GM18517 (cell line): ENCODE results near the gene LRP2.
A peak's percentile ranks its signal among the peaks of the same experiment; 100 is the strongest.
"Not testable (repeated sequence)": the region's sequence is repeated elsewhere in the genome, so short reads cannot be mapped to it uniquely, and the experiment has no call there.

Experiments
- ATAC-seq: cut with Tn5 transposase; IDR thresholded peaks from one replicate; pipeline ENCODE4 v1.9.1; 2021; ENCODE audit warnings: mild to moderate bottlenecking, moderate library complexity; ENCODE audit not compliant: unreplicated experiment

The LRP2 gene

GRCh38 chr2:169362118-169362893 lies at the start of gene LRP2:
TSS of gene LRP2 (minus strand) at chr2:169362534. CDS start at chr2:169362399, 135 bp downstream.
- no peak for ATAC-seq

- ATAC-seq, result no peak
Measured at GRCh38 chr2:169406891-169407290, 44.6 kb upstream of the LRP2 start.

GRCh38 chr2:169399491-169399890 lies 37.2 kb upstream of the LRP2 start:
- not testable (repeated sequence) for ATAC-seq

- ATAC-seq, result no peak
Measured at GRCh38 chr2:169397697-169398096, 35.4 kb upstream of the LRP2 start.

GRCh38 chr2:169395821-169396374 lies 33.6 kb upstream of the LRP2 start:
- ATAC-seq, result no peak

- ATAC-seq, result no peak
Measured at GRCh38 chr2:169393068-169393590, 30.8 kb upstream of the LRP2 start.

- no peak for ATAC-seq
Measured at GRCh38 chr2:169391236-169391635, 28.9 kb upstream of the LRP2 start.

GRCh38 chr2:169388161-169388560 lies 25.8 kb upstream of the LRP2 start:
- no peak for ATAC-seq

- no peak for ATAC-seq
Measured at GRCh38 chr2:169386722-169387121, 24.4 kb upstream of the LRP2 start.

- no peak for ATAC-seq
Measured at GRCh38 chr2:169384816-169385215, 22.5 kb upstream of the LRP2 start.

- ATAC-seq, result no peak
Measured at GRCh38 chr2:169372561-169372960, 10.2 kb upstream of the LRP2 start.

- ATAC-seq, result no peak
Measured at GRCh38 chr2:169366066-169366465, 3.7 kb upstream of the LRP2 start.

GRCh38 chr2:169365029-169365480 lies 2.7 kb upstream of the LRP2 start:
- peak; percentile 64 for ATAC-seq

- ATAC-seq, result peak; percentile 44
Measured at GRCh38 chr2:169363560-169364150, 1.3 kb upstream of the LRP2 start.

- ATAC-seq, result peak; percentile 14
Measured at GRCh38 chr2:169362894-169363559, 693 bp upstream of the LRP2 start.

GRCh38 chr2:169361706-169362117 lies 622 bp downstream of the LRP2 start:
- no peak for ATAC-seq

- ATAC-seq, result no peak
Measured at GRCh38 chr2:169360984-169361705, 1.2 kb downstream of the LRP2 start.

GRCh38 chr2:169358016-169358415 lies 4.3 kb downstream of the LRP2 start:
- no peak for ATAC-seq

- no peak for ATAC-seq
Measured at GRCh38 chr2:169354244-169354643, 8.1 kb downstream of the LRP2 start.

GRCh38 chr2:169351725-169352124 lies 10.6 kb downstream of the LRP2 start:
- no peak for ATAC-seq

- ATAC-seq, result no peak
Measured at GRCh38 chr2:169349535-169349934, 12.8 kb downstream of the LRP2 start.
